Activated CD4-positive, CD25-positive, alpha-beta regulatory T cell treated with anti-CD3 and anti-CD28 coated beads, Interleukin-2, amount 50 U/mL, for 72 hours (primary cell): ENCODE measurements around the gene ZNF705A.
"Not testable (repeated sequence)": the region's sequence is repeated elsewhere in the genome, so short reads cannot be mapped to it uniquely, and the experiment has no call there.

Experiments used
- DNase-seq: peaks from one replicate; pipeline ENCODE4 v3.0.0; 2021

ZNF705A gene

DNA sequence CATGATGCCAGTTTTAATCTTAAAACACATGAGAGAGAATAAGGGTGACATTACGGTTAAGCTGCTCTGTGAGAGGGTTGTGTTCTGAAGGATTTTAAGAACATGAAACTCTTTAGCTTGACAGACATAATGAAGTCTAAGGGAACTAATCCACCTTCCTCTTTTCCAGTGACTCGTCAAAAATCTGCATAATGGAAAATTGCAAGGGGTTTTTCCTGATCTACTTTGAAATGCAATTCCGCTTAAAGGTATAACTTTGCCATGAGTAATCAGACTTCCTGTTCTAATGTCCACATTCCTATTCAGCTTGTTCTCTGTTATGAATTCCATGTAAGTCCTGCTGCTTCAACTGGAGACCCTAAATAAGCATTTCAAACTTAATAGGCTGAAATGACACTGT lies at the start of gene ZNF705A:
Gene ZNF705A (plus strand): TSS at position 171 of the 400 bp plus-strand sequence. CDS start 15,611 bp downstream, outside the sequence.
- DNase-seq: no peak

DNA sequence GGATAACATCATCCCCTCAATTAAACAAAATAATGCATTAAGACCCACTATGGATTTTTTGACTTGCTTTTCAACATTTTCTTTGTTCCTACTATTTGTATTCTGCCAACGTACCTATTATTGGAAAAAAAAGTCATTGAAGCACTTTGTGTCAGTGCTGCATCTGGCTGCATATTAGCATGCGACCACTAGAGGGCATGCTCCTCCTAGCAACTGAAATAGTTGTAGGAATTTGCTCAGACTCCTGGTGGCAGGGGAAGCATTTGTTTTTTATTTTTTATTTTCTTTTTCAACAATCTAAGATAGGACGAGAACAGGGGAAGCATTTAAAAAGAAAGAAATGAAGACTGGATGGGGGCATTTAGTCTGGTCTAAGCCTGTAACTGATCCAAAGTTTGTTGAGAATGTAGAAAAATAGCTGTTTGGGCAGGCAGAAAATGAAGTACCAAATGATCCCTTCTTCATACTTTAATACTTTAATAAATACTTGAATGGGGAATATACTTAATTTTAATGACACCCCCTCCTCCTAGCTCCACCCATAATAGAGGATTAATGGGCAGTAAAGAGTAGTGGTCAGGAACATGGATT lies 47.9 kb upstream of the ZNF705A start:
- peak; percentile 68 for DNase-seq

DNA sequence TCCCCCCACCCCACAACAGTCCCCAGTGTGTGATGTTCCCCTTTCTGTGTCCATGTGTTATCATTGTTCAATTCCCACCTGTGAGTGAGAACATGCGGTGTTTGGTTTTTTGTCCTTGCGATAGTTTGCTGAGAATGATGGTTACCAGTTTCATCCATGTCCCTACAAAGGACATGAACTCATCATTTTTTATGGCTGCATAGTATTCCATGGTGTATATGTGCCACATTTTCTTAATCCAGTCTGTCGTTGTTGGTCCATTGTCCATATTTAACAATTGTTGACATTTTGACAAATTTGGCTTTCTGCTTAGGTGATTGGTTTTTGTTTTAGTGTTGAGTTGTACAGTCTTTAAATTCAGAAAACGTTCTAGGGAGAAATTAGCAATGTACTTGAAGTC lies 43.7 kb upstream of the ZNF705A start:
- DNase-seq: not testable (repeated sequence)

DNA sequence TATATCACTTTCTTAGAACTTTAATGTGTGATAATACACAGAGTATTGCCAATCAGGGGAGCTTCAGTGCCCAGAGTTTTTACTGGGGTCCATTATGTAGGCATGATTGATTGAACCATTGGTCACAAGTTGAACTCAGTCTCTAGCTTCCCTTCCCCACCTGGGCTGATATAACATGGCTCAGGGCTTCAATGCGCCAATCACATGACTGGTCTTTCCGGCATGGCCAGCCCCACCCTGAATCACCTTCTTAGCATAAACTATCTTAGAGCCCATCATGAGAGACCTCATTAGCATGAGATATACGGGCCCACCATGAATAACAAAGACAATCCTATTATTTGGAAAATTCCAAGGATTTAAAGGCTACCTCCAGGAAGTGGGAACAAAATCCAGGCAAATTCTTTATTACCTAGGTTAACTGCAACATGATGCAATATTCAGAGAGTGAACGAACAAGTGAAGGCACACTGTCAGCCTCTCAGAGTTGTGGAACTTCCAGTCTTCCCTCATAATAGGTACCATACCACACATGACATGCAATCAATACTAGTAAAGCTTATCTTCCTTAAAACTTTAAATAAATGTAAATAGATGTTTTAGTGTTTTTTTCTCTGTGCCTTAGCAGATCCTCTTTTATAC lies 36.6 kb upstream of the ZNF705A start:
- DNase-seq: no peak

DNA sequence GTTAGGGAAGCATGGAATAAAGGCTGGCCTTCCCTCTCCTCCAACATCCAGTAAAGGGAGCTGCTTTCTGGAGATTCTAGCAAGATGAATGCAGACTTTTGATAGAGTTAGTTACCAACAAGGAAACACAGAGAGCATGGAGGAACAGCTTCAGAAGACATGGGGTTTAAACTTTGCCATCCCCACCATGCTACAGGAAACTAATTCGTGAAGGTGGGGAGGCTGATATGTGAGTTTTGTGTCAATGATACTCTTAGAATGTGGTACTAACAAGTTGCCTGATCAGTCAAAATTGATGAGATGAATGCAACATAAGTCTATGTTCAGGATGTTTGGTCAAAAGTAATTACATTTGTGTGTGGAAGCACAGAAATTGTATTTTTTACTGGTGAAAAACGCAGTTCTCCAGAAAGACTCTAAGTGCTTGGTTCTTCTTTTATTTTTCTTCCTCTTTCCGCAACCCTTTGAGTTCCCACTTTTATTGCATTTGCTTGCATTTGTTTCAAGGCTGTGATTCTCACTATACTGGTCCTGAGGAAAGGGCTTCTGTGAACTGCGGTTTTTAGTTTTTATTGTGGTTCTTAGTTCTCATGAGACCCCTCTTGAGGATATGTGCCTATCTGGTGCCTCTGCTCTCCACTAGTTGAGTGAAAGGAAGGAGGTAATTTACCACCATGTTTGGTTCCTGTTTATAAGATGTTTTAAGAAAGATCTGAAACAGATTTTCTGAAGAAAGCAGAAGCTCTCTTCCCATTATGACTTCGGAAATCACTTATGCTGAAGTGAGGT lies 33.5 kb upstream of the ZNF705A start, which contains the start of gene CLEC4A:
Gene CLEC4A (plus strand): TSS at position 494 of the 789 bp plus-strand sequence. CDS start 262 bp downstream, at position 756.
- no peak for DNase-seq

DNA sequence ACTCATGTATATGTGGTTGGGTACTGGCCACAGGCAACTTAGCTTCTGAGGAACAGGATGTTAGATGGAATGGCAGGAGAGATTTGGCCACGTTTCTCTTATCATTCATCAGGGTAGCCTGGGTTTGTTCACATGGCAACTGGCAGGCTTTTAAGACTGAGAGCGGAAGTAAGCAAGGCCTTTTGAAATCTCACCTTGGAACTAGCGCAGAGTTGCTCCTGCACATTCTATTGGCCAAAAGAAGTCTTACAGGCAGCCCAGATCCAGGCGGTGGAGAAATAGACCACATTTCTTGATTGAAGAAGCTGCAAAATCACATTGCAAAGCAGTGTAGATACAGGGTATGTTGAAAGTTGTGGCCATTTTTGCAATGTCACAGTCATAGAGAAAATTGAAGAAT lies 29.7 kb upstream of the ZNF705A start:
- no peak for DNase-seq

DNA sequence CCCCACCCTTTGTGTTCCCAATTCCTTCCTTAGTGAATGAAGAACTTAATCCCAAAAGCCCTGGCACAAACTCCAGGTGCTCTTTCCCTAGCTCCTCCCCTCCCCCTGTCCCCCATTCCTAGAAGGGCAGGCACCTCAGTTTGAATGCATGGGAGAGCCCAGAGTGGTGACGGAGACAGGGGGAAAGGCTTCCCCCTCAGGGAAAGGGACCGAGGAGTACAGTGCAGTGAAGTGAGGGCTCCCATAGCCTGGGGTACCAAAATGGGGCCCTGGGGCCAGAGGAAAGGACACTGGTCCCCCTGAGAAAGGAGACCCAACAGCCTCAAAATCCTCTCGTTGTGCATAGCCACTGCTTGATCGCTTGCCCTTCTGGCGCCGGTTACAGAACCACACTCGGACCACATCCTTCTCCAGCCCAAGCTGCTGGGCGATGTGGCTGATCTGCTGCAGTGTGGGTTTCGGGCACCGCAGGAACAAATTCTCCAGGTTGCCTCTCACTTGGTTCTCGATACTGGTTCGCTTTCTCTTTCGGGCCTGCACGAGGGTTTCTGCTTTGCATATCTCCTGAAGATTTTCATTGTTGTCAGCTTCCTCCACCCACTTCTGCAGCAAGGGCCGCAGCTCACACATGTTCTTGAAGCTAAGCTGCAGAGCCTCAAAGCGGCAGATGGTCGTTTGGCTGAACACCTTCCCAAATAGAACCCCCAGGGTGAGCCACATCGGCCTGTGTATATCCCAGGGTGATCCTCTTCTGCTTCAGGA lies 23.0 kb upstream of the ZNF705A start:
- not testable (repeated sequence) for DNase-seq

DNA sequence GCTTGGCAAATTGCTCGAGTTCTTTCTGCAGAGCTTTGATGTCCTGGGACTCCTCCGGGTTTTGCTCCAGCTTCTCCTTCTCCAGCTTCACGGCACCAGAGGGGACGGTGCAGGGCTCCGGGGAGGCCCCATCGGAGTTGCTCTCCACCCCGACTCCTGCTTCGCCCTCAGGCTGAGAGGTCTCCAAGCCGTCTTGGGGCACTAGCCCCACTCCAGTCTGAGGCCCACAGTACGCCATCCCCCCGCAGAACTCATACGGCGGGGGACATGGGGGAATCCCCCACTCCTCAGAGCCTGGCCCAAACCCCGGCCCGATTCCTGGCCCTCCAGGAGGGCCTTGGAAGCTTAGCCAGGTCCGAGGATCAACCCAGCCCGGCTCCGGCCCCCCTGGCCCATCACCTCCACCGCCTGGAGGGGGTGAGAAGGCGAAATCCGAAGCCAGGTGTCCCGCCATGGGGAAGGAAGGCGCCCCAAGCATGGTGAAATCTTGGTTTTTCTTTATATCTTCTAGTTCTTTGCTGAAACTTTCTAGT lies 22.4 kb upstream of the ZNF705A start:
- not testable (repeated sequence) for DNase-seq

DNA sequence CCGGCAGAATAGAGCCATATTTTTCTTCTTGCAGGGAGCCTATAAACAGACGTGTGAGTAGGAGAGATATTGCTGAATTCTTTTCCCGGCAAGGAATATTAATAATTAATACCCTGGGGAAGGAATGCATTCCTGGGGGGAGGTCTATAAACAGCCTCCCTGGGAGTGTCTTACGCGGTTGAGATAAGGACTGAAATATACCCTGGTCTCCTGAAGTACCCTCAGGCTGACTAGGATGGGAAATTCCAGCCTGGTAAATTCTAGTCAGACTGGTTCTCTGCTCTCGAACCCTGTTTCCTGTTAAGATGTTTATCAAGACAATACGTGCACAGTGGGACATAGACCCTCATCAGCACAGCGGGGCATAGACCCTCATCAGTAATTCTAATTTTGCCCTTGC lies 15.2 kb upstream of the ZNF705A start:
- not testable (repeated sequence) for DNase-seq

DNA sequence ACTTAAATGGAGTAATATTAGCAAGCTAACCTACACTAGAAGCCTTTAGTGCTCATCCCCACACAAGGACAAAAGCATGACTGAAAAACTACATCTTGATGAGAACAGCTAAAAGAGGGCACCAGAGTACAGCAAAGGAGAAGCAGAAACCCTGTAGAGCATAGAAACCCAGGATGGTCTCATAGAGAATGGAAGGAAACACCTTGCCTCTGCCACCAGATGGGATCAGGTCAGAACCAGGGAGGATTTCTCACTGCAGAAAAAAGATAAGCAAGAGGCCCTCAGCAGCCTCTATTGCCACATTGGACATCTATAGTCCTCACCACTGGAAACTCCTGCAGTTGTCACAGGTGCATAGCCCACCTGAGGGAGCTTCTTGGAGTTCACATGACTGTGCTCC lies 13.6 kb upstream of the ZNF705A start:
- DNase-seq: no peak

DNA sequence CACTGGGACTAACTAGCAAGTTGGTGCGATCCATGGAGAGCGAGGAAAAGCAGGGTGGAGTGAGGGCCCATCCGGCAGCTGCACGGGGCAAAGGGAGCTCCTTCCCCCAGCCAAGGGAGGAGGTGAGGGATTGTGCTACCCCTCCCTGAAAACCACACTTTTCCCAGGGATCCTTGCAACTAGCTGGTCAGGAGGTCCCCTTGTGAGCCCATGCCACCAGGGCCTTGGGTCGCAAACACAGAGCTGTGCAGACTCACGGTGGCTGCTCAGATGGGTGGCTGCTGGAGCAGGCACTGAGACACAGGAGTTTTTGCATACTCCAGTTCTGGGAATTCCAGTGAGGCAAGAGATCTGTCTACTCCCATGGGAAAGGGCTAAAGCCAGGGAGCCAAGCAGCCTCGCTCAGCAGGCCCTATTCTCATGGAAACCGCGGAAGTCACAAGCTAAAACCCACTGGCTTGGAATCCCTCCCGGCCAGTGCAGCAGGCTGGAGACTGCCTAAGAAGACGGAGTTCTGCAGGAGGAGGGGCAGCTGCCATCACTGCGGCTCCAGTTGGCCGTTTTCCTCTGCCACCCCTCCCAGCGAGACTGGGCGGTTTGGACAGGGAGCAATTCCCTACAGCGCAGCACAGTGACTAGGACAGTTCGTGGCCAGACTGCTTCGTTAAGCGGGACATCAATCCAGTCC lies 10.9 kb upstream of the ZNF705A start:
- no peak for DNase-seq

DNA sequence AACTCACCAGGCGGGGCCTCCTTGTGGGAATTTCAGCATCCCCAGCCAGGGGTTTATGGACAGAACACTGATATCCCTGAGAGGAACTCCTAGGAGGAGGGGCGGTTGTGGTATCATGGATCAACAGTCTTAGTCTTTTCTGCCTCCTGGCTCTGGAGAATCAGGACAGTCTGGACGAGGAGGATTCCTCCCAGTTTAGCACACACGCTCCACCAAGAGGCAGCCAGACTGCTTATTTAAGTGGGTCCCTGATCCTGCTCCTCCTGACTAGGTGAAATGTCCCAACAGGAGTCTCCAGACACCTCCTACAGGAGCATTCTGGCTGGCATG lies 10.4 kb upstream of the ZNF705A start:
- DNase-seq: no peak

DNA sequence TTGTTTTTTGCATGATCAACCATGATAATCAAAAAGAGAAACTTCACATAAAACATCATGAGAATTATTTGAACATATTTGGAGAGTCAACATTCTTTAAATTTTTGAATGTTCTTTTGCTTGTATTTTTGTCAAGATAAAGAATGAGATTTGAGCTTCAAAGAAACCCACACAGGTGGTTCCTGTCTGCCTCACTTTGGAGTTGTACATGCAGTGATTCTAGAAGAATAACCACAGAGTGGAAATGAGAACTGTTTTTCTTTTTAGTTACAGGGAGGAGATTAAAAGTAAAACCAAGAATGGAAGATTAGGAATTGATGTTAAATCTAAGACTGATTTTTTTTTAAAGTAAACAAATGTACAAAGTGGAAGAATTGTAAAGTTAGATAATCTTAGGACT lies 2.3 kb upstream of the ZNF705A start:
- DNase-seq: no peak

DNA sequence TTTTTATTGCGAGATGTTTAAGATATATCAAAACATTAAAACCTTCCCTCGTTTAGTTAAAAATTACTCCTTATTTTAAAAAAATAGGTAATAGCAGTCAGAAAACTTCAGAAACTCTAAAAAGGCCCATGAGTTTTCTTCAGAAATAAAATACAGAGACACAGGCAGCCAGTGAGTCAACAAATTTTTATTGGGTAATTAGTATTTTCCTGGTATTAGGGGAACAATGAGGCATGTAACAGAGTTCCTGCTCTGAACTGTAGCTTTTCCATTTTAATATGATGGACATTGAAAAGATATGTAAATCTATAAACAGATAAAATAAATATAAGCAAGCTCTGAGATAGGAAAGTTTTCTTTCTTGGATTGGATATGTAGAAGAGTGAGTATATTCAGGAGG lies 399 bp upstream of the ZNF705A start:
- no peak for DNase-seq

DNA sequence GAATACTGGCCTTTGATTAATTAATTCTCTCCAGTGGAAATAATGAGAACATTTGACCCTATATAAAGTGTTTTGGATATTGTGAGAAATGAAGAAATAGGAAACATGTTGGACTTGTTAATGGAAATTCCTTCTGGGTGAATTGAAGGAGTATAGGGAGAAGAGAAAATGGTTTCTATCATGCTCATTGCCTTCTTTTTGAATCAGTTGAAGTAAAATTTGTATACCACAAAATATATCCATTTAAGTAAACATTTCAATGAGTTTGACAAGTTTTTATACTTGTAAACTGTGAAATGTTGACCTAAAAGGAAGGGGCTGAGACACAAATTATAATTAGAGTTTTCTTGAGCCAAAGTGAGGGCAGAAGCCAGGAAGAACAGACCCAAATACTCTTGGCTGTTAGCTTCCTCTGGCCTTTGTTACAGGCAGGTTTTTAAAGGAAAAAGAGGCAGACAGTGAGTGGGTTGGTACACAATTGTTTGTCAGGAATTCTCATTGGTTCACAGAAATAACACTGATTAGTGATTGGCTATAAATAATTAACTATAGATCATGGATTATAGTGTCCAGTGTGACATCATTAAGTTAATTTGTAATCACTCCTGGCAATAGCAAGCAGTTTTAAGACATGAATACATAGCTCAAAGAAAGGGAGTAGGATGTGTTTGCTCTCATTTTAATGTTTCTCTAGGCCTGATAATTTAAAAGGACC lies 826 bp downstream of the ZNF705A start:
- DNase-seq: no peak

DNA sequence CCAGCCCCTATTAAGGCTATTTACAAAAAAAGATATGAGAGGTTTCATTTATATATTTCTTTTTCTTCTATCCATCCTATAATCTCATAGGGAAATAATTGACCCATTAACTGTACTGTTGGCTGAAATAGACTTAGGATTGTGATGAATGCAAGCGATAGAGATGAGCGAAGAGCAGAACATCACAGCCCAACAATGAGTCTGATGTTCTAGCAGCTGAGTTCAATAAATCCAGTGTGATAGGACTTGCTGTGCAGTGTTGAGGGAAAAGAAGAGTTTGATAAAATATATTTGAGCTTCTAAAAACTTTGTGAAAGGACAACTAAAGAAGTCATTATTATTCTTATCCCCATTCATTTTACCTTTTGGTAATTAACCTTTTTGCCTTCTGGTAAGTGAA lies 16.1 kb downstream of the ZNF705A start:
- not testable (repeated sequence) for DNase-seq

DNA sequence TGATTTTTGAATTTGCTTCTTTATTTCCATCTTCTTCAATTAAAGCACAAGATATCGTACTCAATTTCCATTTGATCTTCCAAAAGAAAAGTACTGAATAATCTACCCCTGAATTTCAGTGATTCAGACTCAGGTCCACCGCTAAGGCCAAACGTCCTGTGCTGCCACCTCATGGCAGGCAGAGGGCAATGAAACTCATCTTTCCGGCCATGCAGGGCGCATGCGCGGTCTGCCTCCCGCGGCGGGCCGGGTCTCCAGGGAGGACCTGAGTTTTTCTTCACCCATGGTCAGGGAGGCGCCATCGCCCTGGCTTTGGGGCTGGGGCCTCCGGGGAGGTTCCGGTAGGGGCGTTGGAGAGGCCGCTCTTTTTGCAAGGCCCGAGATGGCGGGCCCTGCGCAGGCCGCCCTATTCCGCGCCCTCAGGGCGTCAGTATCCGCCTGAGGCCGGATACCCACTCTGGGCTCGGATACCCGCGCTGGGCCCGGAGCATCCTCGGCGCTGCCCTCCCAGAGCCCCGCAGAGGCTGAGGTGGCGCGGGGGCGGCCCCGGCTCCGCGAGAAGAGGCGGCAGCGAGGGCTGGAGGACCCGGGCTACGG lies 23.3 kb downstream of the ZNF705A start:
- peak; percentile 72 for DNase-seq

DNA sequence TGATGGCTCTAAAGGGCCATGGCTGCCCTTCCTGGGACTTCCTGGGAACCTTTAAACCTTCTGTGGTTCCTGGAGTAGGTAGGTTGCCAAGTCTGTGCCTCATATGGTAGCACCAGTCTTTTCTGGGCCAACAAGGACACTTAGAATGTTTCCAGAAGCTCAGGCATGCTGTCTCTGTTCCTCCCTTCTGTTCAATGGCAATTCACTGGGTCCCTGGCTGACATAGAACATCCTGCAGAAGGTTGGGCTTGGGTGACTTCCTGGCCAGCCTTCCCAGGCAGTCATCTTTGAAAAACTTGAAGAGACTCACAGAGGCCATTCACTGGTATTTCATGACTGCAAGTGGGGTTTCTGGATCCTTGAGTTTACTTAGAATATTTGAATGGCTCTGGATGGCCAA lies 24.5 kb downstream of the ZNF705A start:
- not testable (repeated sequence) for DNase-seq

DNA sequence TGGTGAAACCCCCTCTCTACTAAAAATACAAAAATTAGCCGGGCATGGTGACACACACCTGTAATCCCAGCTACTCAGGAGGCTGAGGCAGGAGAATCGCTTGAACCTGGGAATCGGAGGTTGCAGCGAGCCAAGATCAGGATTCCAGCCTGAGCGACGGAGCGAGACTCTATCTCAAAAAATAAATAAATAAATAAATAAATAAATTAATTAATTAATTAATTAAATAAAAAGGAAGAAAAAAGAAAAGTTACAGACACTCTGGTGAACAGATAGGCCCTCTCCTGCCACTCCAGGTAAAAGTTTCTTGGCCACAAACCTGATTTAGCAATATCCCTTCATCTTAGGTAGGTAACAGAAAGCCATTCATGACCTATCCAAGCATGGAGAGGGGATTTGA lies 26.1 kb downstream of the ZNF705A start:
- not testable (repeated sequence) for DNase-seq

DNA sequence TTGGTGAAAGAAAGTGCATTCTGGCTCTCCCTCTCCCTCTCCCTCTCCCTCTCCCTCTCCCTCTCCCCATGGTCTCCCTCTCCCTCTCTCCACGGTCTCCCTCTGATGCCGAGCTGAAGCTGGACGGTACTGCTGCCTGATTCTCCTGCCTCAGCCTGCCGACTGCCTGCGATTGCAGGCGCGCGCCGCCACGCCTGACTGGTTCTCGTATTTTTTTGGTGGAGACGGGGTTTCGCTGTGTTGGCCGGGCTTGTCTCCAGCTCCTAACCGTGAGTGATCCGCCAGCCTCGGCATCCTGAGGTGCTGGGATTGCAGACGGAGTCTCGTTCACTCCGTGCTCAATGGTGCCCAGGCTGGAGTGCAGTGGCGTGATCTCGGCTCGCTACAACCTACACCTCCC lies 26.5 kb downstream of the ZNF705A start:
- DNase-seq: not testable (repeated sequence)

DNA sequence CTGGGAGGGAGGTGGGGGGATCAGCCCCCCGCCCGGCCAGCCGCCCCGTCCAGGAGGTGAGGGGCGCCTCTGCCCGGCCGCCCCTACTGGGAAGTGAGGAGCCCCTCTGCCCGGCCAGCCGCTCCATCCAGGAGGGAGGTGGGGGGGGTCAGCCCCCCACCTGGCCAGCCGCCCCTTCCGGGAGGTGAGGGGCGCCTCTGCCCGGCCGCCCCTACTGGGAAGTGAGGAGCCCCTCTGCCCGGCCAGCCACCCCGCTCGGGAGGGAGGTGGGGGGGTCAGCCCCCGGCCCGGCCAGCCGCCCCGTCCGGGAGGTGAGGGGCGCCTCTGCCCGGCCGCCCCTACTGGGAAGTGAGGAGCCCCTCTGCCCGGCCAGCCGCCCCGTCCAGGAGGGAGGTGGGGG lies 27.4 kb downstream of the ZNF705A start:
- not testable (repeated sequence) for DNase-seq
